ENCODE measurements around the gene AP1G2. TPM values are rescaled to one million over a fixed set of nuclear protein-coding genes. Genes with fewer than 3 reads are reported as not detected.
"Not testable (repeated sequence)": the region's sequence is repeated elsewhere in the genome, so short reads cannot be mapped to it uniquely, and the experiment has no call there.

Gene AP1G2
- total RNA-seq, 1 donor from 2014 or later: 145 TPM

DNA sequence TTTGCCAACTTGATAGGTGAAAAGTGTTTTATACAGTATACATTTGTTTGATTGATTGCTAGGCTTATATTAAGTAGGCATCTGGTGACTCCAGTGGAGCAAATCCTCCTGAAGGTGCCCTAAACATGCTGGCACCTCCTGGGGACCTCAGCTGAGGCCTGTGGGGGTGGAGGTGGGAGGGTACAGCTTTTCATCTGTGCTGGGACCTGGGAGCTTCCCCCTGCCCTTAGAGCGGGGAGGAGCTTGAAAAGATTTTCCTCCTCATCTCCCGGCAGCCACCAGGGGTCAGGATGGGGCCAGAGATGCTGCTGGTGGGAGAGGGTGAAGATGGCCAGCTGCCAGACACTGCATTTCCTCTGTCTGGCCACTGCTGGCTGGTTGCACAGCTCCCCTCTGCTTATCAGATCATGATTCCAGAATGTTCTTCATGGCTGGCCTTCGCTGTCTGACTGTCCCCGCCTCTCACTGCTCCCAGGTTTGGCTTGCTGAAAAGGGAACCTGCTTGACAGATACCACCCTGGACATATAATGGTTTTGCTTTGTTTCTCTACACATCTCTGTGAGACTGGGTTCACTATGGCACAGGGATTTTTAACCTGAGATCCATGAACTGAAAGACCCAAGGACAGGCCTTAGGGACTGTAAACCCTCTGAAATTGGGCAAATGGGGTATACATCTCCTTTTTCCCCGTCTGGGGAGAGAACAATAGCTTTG lies 21.4 kb upstream of the AP1G2 start:
- Mint-ChIP-seq H3K4me1 (ENCODE audit: low read depth) (no peaks in the 10 kb centered on the region), H3K27me3 (ENCODE audit: insufficient read depth) (peaks cover 9% of the 10 kb centered on the region), H3K27ac (no peak overlapping the region), H3K4me3 (no peak overlapping the region), H3K36me3 (ENCODE audit: low read depth) (no peaks in the 10 kb centered on the region), H3K9me3 (no peaks in the 10 kb centered on the region)
- DNase-seq (ENCODE audit: low spot score): peak; percentile 41
- intact Hi-C loops (cut with micrococcal nuclease): loop anchor here (1.0 to 2.0 kb wide), 5 partner anchors 43 to 365 kb away; no protein-coding TSS in a partner anchor

DNA sequence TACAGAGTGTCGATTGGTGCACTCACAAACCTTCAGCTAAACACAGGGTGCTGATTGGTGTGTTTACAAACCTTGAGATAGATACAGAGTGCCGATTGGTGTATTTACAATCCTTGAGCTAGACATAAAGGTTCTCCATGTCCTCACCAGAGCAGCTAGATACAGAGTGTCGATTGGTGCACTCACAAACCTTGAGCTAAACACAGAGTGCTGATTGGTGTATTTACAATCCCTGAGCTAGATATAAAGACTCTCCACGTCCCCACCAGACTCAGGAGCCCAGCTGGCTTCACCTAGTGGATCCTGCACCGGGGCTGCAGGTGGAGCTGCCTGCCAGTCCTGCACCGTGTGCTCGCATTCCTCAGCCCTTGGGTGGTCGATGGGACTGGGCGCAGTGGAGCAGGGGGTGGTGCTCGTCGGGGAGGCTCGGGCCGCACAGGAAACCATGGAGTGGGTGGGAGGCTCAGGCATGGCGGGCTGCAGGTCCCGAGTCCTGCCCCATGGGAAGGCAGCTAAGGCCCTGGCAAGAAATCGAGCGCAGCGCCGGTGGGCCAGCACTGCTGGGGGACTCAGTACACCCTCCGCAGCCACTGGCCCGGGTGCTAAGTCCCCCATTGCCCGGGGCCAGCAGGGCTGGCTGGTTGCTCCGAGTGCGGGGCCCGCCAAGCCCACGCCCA lies 17.1 kb upstream of the AP1G2 start:
- intact Hi-C loops (cut with micrococcal nuclease); H3K4me3 Mint-ChIP-seq: not testable (repeated sequence)
- H3K27me3 Mint-ChIP-seq (ENCODE audit: insufficient read depth): peaks cover 15% of the 10 kb centered on the region

DNA sequence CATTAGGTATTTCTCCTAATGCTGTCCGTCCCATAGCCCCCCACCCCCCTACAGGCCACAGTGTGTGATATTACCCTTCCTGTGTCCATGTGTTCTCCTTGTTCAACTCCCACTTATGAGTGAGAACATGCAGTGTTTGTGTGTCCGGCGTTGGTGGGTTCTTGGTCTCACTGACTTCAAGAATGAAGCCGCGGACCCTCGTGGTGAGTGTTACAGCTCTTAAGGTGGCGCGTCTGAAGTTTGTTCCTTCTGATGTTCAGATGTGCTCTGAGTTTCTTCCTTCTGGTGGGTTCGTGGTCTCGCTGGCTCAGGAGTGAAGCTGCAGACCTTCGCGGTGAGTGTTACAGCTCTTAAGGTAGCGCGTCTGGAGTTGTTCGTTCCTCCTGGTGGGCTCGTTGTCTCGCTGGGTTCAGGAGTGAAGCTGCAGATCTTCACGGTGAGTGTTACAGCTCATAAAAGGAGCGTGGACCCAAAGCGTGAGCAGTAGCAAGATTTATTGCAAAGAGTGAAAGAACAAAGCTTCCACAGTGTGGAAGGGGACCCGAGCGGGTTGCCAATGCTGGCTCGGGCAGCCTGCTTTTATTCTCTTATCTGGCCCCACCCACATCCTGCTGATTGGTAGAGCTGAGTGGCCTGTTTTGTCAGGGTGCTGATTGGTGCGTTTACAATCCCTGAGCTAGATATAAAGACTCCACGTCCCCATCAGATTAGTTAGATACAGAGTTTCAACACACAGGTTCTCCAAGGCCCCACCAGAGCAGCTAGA lies 16.4 kb upstream of the AP1G2 start:
- intact Hi-C loops (cut with micrococcal nuclease); H3K4me1 Mint-ChIP-seq (ENCODE audit: low read depth); H3K36me3 Mint-ChIP-seq (ENCODE audit: low read depth); H3K4me3 Mint-ChIP-seq; H3K9me3 Mint-ChIP-seq; H3K27ac Mint-ChIP-seq; DNase-seq (ENCODE audit: low spot score): not testable (repeated sequence)
- peaks cover 20% of the 10 kb centered on the region for H3K27me3 Mint-ChIP-seq (ENCODE audit: insufficient read depth)

More for the DNA sequence above, 17.1 kb upstream of the AP1G2 start:
- H3K9me3 Mint-ChIP-seq; DNase-seq (ENCODE audit: low spot score); H3K36me3 Mint-ChIP-seq (ENCODE audit: low read depth); H3K27ac Mint-ChIP-seq; H3K4me1 Mint-ChIP-seq (ENCODE audit: low read depth): not testable (repeated sequence)

DNA sequence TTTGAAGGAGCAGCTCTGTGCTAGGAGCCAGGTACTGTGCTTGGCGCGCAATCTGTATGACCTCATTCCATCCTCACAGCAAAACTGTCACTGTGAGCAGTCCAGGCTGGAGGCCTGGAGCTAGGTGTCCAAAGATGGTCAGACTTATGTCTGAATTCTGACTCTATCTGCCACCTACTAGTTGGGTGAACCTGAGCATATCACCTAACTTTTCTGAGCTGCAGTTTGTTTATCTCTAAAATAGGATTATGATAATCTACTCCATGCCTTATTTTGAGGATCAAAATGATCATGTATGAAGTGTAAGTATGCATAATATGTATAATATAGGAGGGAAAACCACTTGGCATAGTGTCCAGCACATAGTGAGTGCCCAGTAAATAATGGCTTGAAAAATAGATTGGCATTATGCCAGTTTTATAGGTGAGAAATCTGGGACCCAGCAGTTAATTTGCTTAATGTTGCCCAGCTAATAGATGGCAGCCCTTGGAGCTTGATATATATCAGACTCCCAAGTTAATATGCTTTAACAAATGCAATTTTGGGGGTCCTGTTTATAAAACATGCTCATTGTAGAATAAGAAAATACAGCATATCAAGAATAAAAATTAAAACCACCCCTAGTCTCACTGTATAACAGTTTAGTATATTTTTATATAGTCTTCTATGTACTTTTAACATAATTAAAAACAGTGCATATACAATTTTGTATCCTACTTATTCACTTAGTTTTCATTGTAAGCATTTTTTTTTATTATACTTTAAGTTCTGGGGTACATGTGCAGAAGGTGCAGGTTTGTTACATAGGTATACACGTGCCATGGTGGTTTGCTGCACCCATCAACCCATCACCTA lies 15.5 kb upstream of the AP1G2 start:
- intact Hi-C loops (cut with micrococcal nuclease): no loop called here
- Mint-ChIP-seq H3K4me3 (no peak overlapping the region), H3K27me3 (ENCODE audit: insufficient read depth) (peaks cover 27% of the 10 kb centered on the region), H3K9me3 (no peaks in the 10 kb centered on the region), H3K36me3 (ENCODE audit: low read depth) (no peaks in the 10 kb centered on the region), H3K27ac (no peak overlapping the region), H3K4me1 (ENCODE audit: low read depth) (no peaks in the 10 kb centered on the region)
- DNase-seq (ENCODE audit: low spot score): no peak

DNA sequence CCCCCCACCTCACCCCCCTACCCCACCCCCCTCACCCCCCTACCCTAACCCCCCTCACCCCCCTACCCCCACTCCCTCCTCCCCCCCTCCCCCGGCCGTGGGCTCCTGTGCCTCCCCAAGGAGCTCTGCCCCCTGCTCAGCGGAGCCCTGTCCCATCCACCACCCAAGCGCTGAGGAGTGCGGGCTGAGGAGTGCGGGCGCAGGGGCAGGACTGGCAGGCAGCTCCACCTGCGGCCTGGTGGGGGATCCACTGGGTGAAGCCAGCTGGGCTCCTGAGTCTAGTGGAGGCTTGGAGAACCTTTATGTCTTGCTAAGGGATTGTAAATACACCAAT lies 13.3 kb upstream of the AP1G2 start:
- no peak for DNase-seq (ENCODE audit: low spot score)
- H3K4me3 Mint-ChIP-seq: no peak overlapping the region
- no peaks in the 10 kb centered on the region for H3K9me3 Mint-ChIP-seq
- H3K27me3 Mint-ChIP-seq (ENCODE audit: insufficient read depth): peaks cover 32% of the 10 kb centered on the region
- peaks cover 8% of the 10 kb centered on the region for H3K4me1 Mint-ChIP-seq (ENCODE audit: low read depth)
- intact Hi-C loops (cut with micrococcal nuclease): no loop called here
- no peaks in the 10 kb centered on the region for H3K36me3 Mint-ChIP-seq (ENCODE audit: low read depth)
- no peak overlapping the region for H3K27ac Mint-ChIP-seq

DNA sequence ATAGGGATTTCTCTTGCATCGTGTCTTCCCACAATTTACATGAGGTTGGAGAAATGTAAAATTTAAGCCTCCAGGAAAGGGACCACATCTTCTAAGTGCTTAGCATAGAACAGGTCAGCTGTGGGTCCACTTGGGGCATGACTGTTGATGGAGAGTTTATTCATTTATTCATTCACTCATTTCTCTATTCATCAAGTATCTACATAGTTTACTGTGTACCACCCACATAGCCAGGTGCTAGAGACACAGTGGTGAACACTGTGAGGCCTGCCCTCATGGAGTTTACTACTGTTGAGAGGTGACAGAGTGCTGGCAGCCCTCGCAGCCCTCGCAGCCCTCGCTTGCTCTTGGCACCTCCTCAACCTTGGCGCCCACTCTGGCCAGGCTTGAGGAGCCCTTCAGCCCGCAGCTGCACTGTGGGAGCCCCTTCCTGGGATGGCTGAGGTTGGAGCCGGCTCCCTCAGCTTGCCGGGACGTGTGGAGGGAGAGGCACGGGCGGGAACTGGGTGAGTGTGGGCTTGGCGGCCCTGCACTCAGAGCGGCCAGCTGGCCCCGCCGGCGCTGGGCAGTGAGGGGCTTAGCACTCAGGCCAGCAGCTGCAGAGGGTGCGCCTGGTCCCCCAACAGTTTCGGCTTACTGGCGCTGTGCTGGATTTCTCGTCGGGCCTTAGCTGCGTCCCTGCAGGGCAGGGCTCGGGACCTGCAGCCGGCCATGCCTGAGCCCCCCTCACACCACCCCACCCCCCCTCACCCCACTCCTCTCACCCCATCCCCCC lies 12.7 kb upstream of the AP1G2 start:
- intact Hi-C loops (cut with micrococcal nuclease): no loop called here
- DNase-seq (ENCODE audit: low spot score): no peak
- Mint-ChIP-seq H3K4me3 (no peak overlapping the region), H3K27ac (no peak overlapping the region), H3K27me3 (ENCODE audit: insufficient read depth) (peaks cover 33% of the 10 kb centered on the region), H3K4me1 (ENCODE audit: low read depth) (peaks cover 8% of the 10 kb centered on the region), H3K36me3 (ENCODE audit: low read depth) (no peaks in the 10 kb centered on the region), H3K9me3 (no peaks in the 10 kb centered on the region)

DNA sequence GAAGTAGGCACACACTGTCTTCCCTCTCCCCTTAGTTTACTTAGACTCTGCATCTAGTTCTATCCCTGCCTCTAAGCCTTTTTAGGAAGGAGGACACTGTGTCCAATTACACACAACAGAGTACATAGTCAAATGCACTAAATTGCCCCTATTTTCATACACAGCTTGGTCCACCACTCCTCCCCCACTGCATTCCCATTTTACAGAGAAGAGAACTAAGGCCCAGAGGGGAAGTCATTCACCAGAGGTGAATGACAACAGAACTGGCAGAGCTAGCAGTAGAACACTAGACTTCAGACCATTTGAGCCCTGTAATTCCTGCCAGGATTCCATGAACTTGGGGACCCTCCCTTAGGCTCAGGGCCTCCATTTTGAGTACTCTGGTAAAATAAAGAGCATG lies 12.1 kb upstream of the AP1G2 start:
- H3K27me3 Mint-ChIP-seq (ENCODE audit: insufficient read depth): peaks cover 39% of the 10 kb centered on the region

DNA sequence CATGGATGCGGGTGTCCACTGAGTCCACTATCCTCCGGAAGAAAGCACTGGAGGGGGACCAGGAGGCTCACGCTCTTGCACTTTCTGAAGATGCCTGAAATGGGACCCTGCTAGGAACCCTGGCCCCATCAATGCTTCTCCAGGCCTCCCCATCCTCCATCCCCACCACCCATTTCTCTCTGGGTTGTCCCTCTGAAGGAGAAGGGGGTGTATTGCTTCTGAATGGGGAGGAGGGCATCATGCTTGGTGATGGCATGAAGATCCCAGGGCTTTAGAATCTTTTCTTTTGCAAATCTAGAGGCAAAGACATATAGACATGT lies 11.7 kb upstream of the AP1G2 start:
- Mint-ChIP-seq H3K27ac (no peak overlapping the region), H3K4me1 (ENCODE audit: low read depth) (peaks cover 8% of the 10 kb centered on the region), H3K9me3 (no peaks in the 10 kb centered on the region), H3K4me3 (no peak overlapping the region), H3K36me3 (ENCODE audit: low read depth) (no peaks in the 10 kb centered on the region), H3K27me3 (ENCODE audit: insufficient read depth) (peaks cover 41% of the 10 kb centered on the region)
- DNase-seq (ENCODE audit: low spot score): no peak
- intact Hi-C loops (cut with micrococcal nuclease): no loop called here

More for the DNA sequence above, 12.1 kb upstream of the AP1G2 start:
- Mint-ChIP-seq H3K36me3 (ENCODE audit: low read depth) (no peaks in the 10 kb centered on the region), H3K4me1 (ENCODE audit: low read depth) (peaks cover 8% of the 10 kb centered on the region), H3K4me3 (no peak overlapping the region), H3K27ac (no peak overlapping the region), H3K9me3 (no peaks in the 10 kb centered on the region)
- intact Hi-C loops (cut with micrococcal nuclease): no loop called here
- no peak for DNase-seq (ENCODE audit: low spot score)

DNA sequence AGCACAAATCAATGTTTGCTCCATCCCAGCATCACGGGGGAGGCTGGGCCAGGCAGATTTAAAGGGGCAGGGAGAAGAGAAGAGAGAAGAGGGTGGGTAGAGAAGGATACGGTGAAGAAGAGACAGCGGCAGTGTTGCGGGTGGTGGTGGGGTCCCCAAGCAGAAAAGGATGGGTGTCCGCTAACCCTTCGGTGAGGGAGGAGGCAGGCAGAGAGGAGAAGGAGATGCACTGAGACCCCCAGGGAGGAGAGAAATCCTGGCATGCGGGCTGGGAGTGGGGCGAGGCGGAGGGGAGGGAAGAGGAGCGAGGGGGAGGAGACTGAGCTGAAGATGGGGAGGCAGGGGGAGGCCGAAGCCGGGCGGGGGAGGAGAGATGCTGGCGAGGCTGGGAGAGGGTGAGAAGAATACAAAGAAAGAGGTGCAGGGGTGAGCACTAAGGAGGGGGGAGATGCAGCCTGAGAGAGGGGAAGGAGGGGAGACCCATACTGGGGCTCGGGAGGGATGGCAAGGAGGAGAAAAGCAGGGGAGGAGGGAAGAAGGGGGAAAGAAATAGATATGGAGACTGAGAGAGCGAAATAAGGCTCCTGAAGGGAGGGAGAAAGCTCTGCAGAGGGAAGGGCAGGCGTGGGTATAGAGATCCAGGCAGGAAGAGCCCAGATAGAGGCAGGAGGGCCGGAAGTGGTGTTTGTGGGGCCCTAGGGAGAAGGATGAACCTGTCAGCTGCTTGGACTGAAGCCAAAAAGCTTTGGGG lies 11.1 kb upstream of the AP1G2 start, which contains the start of gene JPH4:
Gene JPH4, minus strand, starts transcription at position 231 of the 751 bp plus-strand sequence. CDS start 1,337 bp downstream, outside the sequence.
- no peak within 1 kb of the TSS for H3K27ac Mint-ChIP-seq
- no peaks in the 10 kb centered on the region for H3K9me3 Mint-ChIP-seq
- H3K4me1 Mint-ChIP-seq (ENCODE audit: low read depth): peaks cover 8% of the 10 kb centered on the region
- H3K36me3 Mint-ChIP-seq (ENCODE audit: low read depth): no peaks in the 10 kb centered on the region
- peaks cover 41% of the 10 kb centered on the region for H3K27me3 Mint-ChIP-seq (ENCODE audit: insufficient read depth)
- H3K4me3 Mint-ChIP-seq: no peak within 1 kb of the TSS
- no peak for DNase-seq (ENCODE audit: low spot score)
- intact Hi-C loops (cut with micrococcal nuclease): no loop called here

DNA sequence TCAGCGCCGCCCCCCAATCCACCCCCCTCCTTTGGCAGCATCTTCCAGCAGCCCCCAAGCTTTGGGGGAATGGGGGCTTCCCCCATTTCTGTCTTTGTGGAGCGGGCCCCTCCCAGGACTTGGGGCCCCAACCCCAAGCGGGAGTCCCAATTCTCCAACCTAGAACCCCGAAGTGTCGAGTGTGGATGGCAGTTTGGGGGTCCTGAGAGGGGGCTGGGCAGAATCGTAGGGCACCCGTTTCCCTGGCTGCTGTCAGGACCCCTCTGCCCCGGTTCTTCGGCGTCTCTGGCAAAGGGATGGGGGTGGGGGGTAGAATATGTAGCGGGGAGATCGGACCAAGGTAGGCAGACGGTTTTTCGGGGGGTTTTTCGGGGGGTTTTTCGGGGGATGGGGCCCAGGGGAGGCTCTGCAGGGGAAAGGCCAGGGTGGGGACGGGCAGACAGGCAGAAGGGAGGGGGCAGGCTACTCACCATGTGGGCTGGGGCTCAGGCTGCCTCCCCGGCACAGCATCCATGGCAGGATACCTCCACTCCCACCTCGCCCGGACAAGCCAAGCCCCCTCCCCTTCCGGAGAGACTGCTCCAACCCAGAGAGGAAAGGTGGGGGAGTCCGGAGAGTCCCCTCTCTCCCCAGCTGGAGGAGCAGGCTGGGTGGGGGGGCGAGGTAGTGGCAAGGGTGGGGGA lies 10.3 kb upstream of the AP1G2 start:
- no peaks in the 10 kb centered on the region for H3K36me3 Mint-ChIP-seq (ENCODE audit: low read depth)
- H3K4me3 Mint-ChIP-seq: no peak overlapping the region
- no peak overlapping the region for H3K27ac Mint-ChIP-seq
- intact Hi-C loops (cut with micrococcal nuclease): no loop called here
- DNase-seq (ENCODE audit: low spot score): no peak
- peaks cover 40% of the 10 kb centered on the region for H3K27me3 Mint-ChIP-seq (ENCODE audit: insufficient read depth)
- no peaks in the 10 kb centered on the region for H3K9me3 Mint-ChIP-seq
- H3K4me1 Mint-ChIP-seq (ENCODE audit: low read depth): peaks cover 13% of the 10 kb centered on the region

DNA sequence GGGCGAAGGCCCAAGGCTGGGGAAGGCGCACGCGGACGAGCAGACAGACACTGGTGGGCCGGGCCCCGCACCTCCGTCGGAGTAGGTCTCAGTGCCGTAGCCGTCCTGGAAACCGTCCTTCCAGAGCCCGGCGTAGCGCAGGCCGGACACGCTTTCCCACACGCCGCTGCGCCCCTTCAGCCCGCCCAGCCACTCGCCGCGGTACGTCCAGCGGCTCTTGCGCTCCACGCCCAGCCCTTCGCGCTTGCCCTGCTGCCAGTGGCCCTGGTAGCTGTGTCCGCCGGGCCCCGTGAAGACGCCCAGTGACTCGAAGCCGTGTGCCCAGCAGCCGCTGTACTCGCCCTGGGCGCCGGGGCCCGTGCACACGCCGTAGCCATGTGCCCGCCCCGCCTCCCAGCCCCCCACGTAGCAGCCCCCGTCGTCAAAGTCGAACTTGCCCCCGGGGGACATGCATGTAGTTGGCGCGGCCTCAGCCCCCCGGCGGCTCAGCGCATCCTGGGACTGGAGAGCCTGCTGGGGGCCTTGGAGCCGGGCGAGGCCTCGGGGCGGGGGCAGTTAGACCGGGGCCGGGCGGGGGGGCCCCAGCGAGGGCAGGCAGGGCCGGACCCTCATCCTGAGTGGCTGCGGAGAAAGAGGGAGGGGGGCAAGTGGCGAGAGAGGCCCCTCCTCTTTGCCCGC lies 9.6 kb upstream of the AP1G2 start:
- no peak for DNase-seq (ENCODE audit: low spot score)
- intact Hi-C loops (cut with micrococcal nuclease): no loop called here
- Mint-ChIP-seq H3K9me3 (no peaks in the 10 kb centered on the region), H3K4me1 (ENCODE audit: low read depth) (peaks cover 20% of the 10 kb centered on the region), H3K36me3 (ENCODE audit: low read depth) (no peaks in the 10 kb centered on the region), H3K4me3 (no peak overlapping the region), H3K27ac (no peak overlapping the region), H3K27me3 (ENCODE audit: insufficient read depth) (peaks cover 36% of the 10 kb centered on the region)
